GM18909 (cell line): ENCODE results near the gene CROCC2.

ENCODE experiments used
- ATAC-seq: cut with Tn5 transposase; IDR thresholded peaks from one replicate; pipeline ENCODE4 v1.9.1; 2021; ENCODE audit warnings: mild to moderate bottlenecking; ENCODE audit not compliant: unreplicated experiment, poor library complexity

CROCC2 gene

GRCh38 chr2:240995041-240996021 lies 89.2 kb downstream of the CROCC2 start:
- ATAC-seq: no peak

- no peak for ATAC-seq
Observed at GRCh38 chr2:240996161-240996833, 90.2 kb downstream of the CROCC2 start.

GRCh38 chr2:240996834-240997140 lies 90.7 kb downstream of the CROCC2 start:
- ATAC-seq: no peak

GRCh38 chr2:240997141-240997855 lies 91.2 kb downstream of the CROCC2 start:
- no peak for ATAC-seq

- ATAC-seq: no peak
Observed at GRCh38 chr2:240997856-240998705, 91.9 kb downstream of the CROCC2 start, which contains the start of gene SNED1. Gene SNED1, plus strand, starts transcription at chr2:240998618. Its CDS starts 220 bp downstream, at chr2:240998838.

- ATAC-seq: no peak
Observed at GRCh38 chr2:240998706-240998994, 92.5 kb downstream of the CROCC2 start.

GRCh38 chr2:240998995-240999791 lies 93.1 kb downstream of the CROCC2 start:
- ATAC-seq: no peak

- ATAC-seq: no peak
Observed at GRCh38 chr2:240999873-241000541, 93.9 kb downstream of the CROCC2 start.

- no peak for ATAC-seq
Observed at GRCh38 chr2:241000831-241001321, 94.7 kb downstream of the CROCC2 start.

GRCh38 chr2:241001413-241002274 lies 95.5 kb downstream of the CROCC2 start:
- no peak for ATAC-seq

- ATAC-seq: no peak
Observed at GRCh38 chr2:241002275-241003046, 96.3 kb downstream of the CROCC2 start.

GRCh38 chr2:241003047-241003360 lies 96.9 kb downstream of the CROCC2 start:
- no peak for ATAC-seq

GRCh38 chr2:241003369-241003768 lies 97.2 kb downstream of the CROCC2 start:
- ATAC-seq: no peak

- no peak for ATAC-seq
Observed at GRCh38 chr2:241003830-241004564, 97.9 kb downstream of the CROCC2 start.

GRCh38 chr2:241005569-241005968 lies 99.4 kb downstream of the CROCC2 start:
- no peak for ATAC-seq

- ATAC-seq: no peak
Observed at GRCh38 chr2:241006412-241006811, 100.3 kb downstream of the CROCC2 start.

GRCh38 chr2:241007111-241007510 lies 101.0 kb downstream of the CROCC2 start:
- ATAC-seq: no peak
